ENCODE data around the gene WDFY4. TPM values are rescaled to one million over a fixed set of nuclear protein-coding genes. Genes with fewer than 3 reads are reported as not detected.

The WDFY4 gene
- total and polyA plus RNA-seq, 8 donors, result 2.8 to 23.6 (median 4.8) TPM

- no peak for TF ChIP-seq CTCF (IDR thresholded peaks at IDR 0.05)
- no peak overlapping the region for H3K27ac ChIP-seq
- no peak for ATAC-seq
These were observed 16.6 kb upstream of the WDFY4 start for GRCh38 chr10:48667960-48668590.

DNA sequence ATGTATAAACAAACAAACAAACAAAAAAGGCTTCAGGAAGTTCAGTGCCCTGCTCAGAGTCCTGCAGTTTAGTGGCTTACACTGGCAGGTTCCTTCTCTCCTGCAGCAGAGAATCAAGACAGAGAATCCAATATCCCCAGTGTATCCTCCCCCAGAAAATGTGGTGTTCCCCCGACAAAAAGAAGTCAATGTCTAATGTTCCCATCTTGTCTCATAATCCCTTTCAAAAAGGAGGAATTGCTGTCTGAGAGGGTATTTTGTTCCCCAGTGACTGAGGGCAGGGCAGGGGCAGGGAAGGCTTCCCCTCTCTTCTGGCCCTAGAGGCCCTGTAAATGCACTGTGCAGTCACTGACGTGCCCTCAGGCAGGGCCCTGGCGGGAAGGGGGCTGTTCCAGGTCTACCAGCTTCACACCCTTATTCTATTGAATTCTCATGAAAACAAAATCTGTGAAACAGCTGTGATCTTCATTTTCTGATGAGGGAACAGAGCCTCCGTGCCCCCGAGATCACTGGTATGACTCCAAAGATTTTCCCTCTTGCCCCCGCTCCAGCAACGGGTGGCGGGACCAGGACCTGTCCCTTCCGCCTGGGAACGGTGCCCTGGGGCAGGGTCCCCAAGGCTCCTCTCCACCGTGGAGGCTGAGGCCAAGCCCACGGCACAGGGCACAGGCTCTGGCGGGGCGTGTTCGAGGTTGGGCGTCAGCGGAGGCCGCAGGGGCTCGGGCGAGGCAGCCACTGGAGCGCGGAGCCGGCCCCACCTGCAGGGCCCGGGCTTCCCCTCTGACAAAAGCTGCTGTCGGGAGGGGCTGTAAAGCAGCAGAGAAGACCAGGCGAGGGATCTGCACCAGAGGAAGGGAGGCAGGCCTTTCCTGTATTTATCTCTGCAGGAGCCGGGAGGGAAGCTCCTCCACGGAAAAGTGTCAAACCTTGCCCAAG is 13.4 kb upstream of the WDFY4 start:
- intact Hi-C loops (cut with DNase I), result no loop called here
- Histone ChIP-seq H3K36me3 (no peaks in the 10 kb centered on the region), H3K4me1 (no peaks in the 10 kb centered on the region), H3K27ac (no peak overlapping the region), H3K9me3 (no peaks in the 10 kb centered on the region), H3K4me3 (no peak overlapping the region), H3K27me3 (peaks cover 0 to 11% of the 10 kb centered on the region in 2 donors)
- DNase-seq (no peak), ATAC-seq (no peak)
- no peak for TF ChIP-seq CTCF (IDR thresholded peaks at IDR 0.05)

More at GRCh38 chr10:48667960-48668590, 16.6 kb upstream of the WDFY4 start:
- DNase-seq, result no peak
- no peak overlapping the region for H3K4me3 ChIP-seq
- H3K36me3 ChIP-seq, result no peaks in the 10 kb centered on the region
- peaks cover 0 to 5% of the 10 kb centered on the region in 2 donors for H3K9me3 ChIP-seq
- no peaks in the 10 kb centered on the region for H3K4me1 ChIP-seq
- intact Hi-C loops (cut with DNase I), result no loop called here
- peaks cover 0 to 11% of the 10 kb centered on the region in 2 donors for H3K27me3 ChIP-seq

DNA sequence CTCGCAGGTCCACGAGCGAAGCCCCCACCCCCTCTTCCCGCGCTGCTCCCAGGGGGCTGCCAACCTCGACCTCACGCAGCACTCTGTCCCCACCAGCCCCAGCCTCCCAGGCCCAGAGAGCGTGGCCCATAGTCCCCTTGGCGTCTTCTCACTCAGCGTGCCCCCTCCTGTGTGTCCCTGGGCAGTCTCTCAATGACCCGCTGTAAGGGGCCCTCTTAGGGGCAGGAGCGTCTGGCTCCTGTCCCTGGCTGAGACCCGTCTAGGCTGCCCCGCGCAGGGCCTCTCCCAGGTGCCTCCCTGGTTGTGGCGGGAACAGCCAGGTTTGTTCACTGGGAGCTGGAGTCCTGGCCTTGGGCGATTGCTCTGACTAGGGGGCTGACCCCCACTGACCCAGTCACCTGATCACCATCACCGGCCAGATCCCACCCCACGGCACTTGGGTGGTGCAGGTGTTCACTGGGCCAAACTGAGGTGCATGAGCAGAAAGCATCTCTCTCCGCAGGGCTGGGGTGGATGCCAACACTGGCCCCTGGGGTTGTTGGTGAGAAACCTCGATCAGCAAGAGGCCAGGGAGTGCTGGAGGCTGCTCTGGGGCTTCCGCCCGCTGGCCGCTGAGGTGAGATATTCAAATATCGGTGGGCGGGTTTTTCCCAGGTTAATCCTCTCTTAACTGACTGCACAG is 12.6 kb upstream of the WDFY4 start:
- DNase-seq (no peak), ATAC-seq (no peak)
- Histone ChIP-seq H3K27ac (no peak overlapping the region), H3K36me3 (no peaks in the 10 kb centered on the region), H3K9me3 (no peaks in the 10 kb centered on the region), H3K4me1 (no peaks in the 10 kb centered on the region), H3K4me3 (no peak overlapping the region), H3K27me3 (peaks cover 0 to 11% of the 10 kb centered on the region in 2 donors)
- intact Hi-C loops (cut with DNase I), result no loop called here
- TF ChIP-seq CTCF (IDR thresholded peaks at IDR 0.05), result no peak

GRCh38 chr10:48672596-48673265 is 11.9 kb upstream of the WDFY4 start:
- no peak for TF ChIP-seq CTCF (IDR thresholded peaks at IDR 0.05)
- peaks cover 0 to 11% of the 10 kb centered on the region in 2 donors for H3K27me3 ChIP-seq
- no peak overlapping the region for H3K27ac ChIP-seq
- intact Hi-C loops (cut with DNase I), result no loop called here
- H3K4me1 ChIP-seq, result no peaks in the 10 kb centered on the region
- H3K4me3 ChIP-seq, result no peak overlapping the region
- H3K9me3 ChIP-seq, result peaks cover 0 to 2% of the 10 kb centered on the region in 2 donors
- DNase-seq (no peak), ATAC-seq (no peak)
- H3K36me3 ChIP-seq, result no peaks in the 10 kb centered on the region

Data from left lung (tissue), 10 donors.